ENCODE measurements around the gene CREG2. TPM values are rescaled to one million over a fixed set of nuclear protein-coding genes. Genes with fewer than 3 reads are reported as not detected.

Gene CREG2
- total RNA-seq, 1 donor from 2014 or later: 23.6 TPM

GRCh38 chr2:101431486-101431885 is 44.2 kb upstream of the CREG2 start:
- TF ChIP-seq, protein P1, sequence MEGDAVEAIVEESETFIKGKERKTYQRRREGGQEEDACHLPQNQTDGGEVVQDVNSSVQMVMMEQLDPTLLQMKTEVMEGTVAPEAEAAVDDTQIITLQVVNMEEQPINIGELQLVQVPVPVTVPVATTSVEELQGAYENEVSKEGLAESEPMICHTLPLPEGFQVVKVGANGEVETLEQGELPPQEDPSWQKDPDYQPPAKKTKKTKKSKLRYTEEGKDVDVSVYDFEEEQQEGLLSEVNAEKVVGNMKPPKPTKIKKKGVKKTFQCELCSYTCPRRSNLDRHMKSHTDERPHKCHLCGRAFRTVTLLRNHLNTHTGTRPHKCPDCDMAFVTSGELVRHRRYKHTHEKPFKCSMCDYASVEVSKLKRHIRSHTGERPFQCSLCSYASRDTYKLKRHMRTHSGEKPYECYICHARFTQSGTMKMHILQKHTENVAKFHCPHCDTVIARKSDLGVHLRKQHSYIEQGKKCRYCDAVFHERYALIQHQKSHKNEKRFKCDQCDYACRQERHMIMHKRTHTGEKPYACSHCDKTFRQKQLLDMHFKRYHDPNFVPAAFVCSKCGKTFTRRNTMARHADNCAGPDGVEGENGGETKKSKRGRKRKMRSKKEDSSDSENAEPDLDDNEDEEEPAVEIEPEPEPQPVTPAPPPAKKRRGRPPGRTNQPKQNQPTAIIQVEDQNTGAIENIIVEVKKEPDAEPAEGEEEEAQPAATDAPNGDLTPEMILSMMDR (IDR thresholded peaks at IDR 0.05; ENCODE audit: unreplicated experiment): no peak
- no peak for DNase-seq (ENCODE audit: low spot score)
- no peak overlapping the region for H3K4me3 Mint-ChIP-seq (ENCODE audit: unreplicated experiment)

DNA sequence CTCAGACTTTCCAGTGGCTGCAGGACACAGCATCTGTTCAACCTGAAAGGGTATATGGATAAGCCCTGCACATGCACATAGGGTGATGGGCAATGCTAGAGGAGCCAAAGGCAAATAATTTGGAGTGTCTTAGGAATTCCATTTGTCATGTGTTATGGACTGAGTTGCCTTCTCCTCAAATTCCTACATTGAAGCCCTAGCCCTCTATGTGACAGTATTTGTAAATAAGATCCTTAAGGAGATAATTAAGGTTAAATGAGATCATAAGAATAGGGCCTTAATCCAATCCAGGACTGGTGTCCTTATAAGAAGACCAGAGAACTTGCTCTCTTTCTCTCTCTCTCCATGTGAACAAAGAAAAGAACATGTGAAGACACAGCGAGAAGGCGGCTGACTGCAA is 42.9 kb upstream of the CREG2 start:
- Mint-ChIP-seq H3K4me3 (ENCODE audit: unreplicated experiment) (no peak overlapping the region), H3K27ac (ENCODE audit: unreplicated experiment) (no peak overlapping the region), H3K4me1 (ENCODE audit: unreplicated experiment) (peaks cover 6% of the 10 kb centered on the region), H3K36me3 (ENCODE audit: low read depth, unreplicated experiment) (no peaks in the 10 kb centered on the region), H3K9me3 (ENCODE audit: unreplicated experiment) (no peaks in the 10 kb centered on the region), H3K27me3 (ENCODE audit: unreplicated experiment) (peaks cover 2% of the 10 kb centered on the region)
- DNase-seq (ENCODE audit: low spot score): no peak
- TF ChIP-seq, protein P1 (IDR thresholded peaks at IDR 0.05; ENCODE audit: unreplicated experiment): no peak

More at GRCh38 chr2:101431486-101431885, 44.2 kb upstream of the CREG2 start:
- Mint-ChIP-seq H3K9me3 (ENCODE audit: unreplicated experiment) (no peaks in the 10 kb centered on the region), H3K4me1 (ENCODE audit: unreplicated experiment) (peaks cover 8% of the 10 kb centered on the region), H3K27ac (ENCODE audit: unreplicated experiment) (no peak overlapping the region), H3K36me3 (ENCODE audit: low read depth, unreplicated experiment) (no peaks in the 10 kb centered on the region), H3K27me3 (ENCODE audit: unreplicated experiment) (peaks cover 2% of the 10 kb centered on the region)

DNA sequence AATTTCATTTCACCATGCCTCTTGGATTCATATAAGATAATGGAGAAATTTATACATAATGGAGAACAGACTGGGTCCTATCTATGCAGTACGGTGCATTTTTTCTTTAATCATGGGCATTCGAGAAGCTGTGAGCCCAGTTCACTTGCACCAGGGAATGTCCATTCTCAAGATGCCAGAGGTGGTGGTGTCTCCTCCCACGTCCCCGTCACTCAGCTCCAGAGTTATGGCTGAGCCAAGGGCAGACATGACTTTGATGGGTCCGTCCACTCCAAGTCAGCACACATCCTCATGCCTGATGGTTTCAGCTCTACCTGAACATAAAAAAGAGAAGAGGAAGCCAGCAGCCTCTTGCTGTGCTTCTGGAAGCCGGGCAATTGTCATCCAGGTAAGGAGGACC is 42.1 kb upstream of the CREG2 start:
- TF ChIP-seq, protein P1 (IDR thresholded peaks at IDR 0.05; ENCODE audit: unreplicated experiment): no peak
- Mint-ChIP-seq H3K4me1 (ENCODE audit: unreplicated experiment) (peaks cover 2% of the 10 kb centered on the region), H3K9me3 (ENCODE audit: unreplicated experiment) (no peaks in the 10 kb centered on the region), H3K4me3 (ENCODE audit: unreplicated experiment) (no peak overlapping the region), H3K27ac (ENCODE audit: unreplicated experiment) (no peak overlapping the region), H3K36me3 (ENCODE audit: low read depth, unreplicated experiment) (no peaks in the 10 kb centered on the region), H3K27me3 (ENCODE audit: unreplicated experiment) (peaks cover 2% of the 10 kb centered on the region)
- no peak for DNase-seq (ENCODE audit: low spot score)

- H3K36me3 Mint-ChIP-seq (ENCODE audit: low read depth, unreplicated experiment): peaks cover 4% of the 10 kb centered on the region
- no peaks in the 10 kb centered on the region for H3K9me3 Mint-ChIP-seq (ENCODE audit: unreplicated experiment)
- H3K27me3 Mint-ChIP-seq (ENCODE audit: unreplicated experiment): peaks cover 2% of the 10 kb centered on the region
- TF ChIP-seq, protein P1 (IDR thresholded peaks at IDR 0.05; ENCODE audit: unreplicated experiment): no peak
- no peak overlapping the region for H3K4me3 Mint-ChIP-seq (ENCODE audit: unreplicated experiment)
- DNase-seq (ENCODE audit: low spot score): no peak
- no peaks in the 10 kb centered on the region for H3K4me1 Mint-ChIP-seq (ENCODE audit: unreplicated experiment)
- no peak overlapping the region for H3K27ac Mint-ChIP-seq (ENCODE audit: unreplicated experiment)
Observed at GRCh38 chr2:101428422-101429176, 41.3 kb upstream of the CREG2 start.

GRCh38 chr2:101427743-101428142 is 40.4 kb upstream of the CREG2 start:
- Mint-ChIP-seq H3K27ac (ENCODE audit: unreplicated experiment) (no peak overlapping the region), H3K9me3 (ENCODE audit: unreplicated experiment) (no peaks in the 10 kb centered on the region), H3K4me3 (ENCODE audit: unreplicated experiment) (no peak overlapping the region), H3K27me3 (ENCODE audit: unreplicated experiment) (peaks cover 2% of the 10 kb centered on the region), H3K36me3 (ENCODE audit: low read depth, unreplicated experiment) (peaks cover 4% of the 10 kb centered on the region), H3K4me1 (ENCODE audit: unreplicated experiment) (no peaks in the 10 kb centered on the region)
- no peak for DNase-seq (ENCODE audit: low spot score)
- TF ChIP-seq, protein P1 (IDR thresholded peaks at IDR 0.05; ENCODE audit: unreplicated experiment): no peak
